Suppressor macrophage treated with lipopolysaccharide for 1 hour (primary cell): ENCODE data around the gene PLEKHG3.

ENCODE experiments used
- DNase-seq, 3 donors: peaks; one replicate each; pipeline ENCODE4 v3.0.0-alpha.2; 2020 to 2022

The PLEKHG3 gene

DNA sequence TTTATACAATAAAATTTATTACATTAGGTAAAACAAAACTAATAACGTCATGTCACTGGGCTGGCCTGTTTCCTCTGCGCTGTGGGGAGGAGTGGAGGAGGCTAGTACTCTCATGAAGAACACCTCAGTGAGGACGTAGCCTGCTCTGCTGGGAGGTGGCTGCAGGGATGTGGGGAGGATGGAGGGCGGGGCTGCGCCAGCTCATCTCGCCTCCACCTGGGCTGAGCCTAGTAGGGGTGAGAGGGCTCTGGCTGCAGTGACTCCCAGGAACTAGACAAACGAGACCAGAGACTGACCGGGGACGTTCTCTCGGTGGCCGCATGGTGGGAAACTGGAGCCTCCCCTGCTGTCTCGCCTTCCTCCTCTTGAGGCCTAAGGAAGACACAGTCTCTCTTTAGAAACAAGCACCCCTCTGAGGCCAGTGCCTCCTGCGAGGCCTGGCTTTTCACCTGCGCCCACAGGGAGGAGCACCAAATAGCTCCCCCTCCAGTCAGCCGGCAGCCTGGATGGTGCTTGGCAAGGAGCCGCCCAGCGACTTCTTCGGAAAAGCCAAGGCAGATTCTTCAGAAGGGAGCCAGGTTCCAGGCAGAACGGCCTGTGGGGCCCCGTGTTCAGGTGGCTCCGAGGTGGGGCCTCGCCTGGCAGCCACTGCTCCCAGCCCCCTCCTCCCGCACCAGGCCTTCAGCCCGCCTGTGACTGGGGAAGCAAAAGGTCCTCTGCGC lies 62.4 kb downstream of the PLEKHG3 start:
- DNase-seq: no peak

DNA sequence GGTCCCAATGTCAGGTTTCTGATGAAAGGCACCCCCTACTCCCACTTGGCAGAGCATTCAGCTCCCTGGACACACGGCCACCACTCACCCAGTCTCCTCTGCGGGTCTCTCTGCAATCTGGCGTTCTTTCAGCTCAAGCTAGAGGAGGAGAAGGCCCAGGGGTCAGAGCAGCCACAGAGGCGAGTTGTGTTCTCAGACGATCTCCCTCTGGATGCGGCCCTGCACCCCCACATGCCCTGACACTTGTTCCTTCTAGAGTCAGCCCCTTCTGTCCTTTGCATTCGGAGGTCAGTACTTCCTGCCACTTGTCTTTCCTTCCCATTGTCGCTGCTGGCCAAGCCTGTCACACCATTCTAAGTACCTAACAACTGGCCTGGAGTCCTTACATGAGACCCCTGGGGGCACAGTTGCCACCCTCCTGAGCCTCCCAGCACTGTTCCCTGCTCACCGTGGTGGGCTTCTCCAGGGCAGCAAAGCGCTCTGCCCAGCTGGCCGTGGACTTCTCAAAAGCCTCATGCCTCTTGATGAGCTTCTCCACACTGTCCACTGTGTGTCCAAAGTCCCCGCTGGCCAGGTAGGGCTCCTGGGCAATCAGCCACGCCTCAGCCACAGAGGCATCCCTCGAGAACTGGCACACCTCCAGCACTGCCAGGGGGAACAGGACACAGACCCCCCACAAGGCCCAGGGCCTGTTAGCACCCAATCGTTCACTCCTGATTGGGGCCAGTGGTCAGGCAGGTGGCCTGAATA lies 63.2 kb downstream of the PLEKHG3 start:
- DNase-seq: no peak

DNA sequence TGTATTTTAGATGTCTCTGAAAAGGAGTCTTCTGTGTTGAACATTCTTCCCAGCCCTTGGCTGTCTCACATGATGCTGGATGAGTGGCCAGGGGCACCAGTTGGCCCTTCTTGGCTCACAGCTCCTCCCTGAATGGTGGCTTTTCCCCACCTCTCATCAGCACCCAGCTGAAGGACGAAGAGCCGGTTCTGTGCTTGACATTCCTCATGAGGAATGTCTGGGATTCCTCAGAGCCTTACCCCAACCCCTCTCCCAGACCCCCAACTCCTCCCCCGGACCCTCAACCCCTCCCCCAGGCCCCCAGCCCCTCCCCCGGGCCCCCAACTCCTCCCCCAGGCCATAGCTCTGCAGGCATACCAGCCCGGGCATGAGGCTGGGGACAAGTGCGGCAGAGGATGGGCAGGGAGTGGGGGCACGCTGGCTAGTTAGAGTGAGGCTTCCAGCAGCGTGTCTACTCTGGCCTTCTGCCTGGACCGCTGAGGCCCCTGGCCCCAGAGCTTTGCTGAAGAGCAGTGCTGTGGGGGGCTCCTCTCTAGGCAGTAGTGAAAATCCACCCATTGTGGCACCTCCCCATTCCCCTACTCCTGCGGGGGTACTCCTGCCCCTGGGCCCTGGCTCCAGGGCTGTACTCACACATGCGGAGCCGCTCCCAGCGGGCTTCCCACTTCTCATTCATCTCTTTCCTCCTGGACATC lies 64.3 kb downstream of the PLEKHG3 start:
- DNase-seq: no peak

DNA sequence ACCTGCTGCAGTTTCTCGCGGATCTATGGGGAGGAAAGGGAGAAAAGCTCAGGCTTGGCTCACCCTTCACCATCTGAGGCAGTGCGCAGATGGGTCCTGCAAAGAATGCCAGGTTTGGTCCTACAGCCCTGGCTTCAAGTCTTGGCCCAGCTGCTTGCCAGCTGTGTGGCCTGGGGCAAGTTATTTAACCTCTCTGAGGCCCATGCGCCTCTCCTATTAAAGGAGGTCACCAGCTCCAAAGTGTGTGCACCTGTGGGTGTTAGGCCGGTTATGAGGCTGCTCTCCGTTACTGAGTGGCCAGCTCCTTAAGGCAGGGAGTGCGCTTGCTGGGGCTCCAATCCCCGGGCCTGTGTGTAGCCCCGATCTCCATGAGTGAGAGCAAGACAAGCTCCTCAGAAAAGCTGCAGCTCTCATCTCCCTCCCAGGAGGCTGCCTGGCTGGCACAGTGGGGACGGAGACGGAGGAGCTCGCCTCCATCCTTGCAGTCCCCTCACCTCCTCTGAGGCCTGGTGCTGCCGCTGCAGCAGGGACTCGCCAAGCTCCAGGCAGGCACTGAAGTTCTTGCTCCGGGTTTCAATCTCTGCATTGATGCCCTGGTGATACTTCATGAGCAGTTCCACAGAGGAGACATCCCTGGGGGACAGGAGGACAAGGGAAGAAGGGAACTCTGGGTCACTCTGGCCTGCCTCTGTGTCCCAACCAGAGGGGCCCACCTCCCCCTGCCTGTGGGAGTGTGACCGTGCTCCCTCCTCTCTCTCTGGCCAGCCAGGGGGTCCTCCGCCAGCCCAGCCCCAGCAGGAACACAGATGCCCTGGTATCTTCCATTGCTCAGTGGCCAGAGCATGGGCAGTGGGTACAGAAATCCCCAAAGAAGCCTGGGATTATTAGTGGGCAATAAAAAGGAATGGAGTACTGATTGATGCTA lies 65.1 kb downstream of the PLEKHG3 start:
- DNase-seq: no peak

DNA sequence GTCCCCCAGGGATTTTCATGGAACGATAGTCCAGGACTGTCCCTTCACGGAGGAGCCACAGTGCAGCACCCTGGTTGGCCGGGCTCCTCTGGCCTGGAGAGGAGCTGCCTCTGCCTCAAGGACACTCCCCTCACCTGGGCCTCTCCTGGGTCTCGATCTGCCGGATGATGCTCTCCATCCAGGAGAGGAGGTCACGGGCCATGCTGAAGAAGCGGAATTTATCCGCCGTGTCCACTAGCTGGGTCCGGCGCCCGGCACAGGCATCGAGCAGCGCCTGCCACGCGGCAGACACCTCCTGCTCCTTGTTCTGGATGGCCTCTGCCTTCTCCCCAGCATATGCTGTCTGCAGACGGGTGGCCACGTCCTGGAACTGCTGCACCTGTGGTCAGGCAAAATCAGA lies 66.5 kb downstream of the PLEKHG3 start:
- no peak for DNase-seq

DNA sequence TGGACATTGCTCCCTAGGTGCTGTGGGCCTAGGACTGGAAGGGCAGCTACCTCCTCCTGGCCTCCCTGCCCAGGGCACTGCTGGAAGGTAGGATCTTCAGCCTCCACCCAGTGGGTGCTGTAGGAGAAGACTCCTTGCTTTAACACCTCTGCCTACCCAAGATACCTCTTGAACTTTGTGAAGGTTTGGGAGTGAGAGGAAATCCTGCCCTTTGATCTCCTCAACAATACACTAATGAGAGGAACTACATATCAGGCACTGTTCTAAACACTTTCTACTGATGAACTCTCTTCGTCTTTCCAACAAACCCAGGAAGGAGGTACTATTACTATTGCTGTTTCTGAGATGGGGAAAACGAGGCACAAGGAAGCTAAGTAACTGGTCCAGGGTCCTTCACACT lies 66.9 kb downstream of the PLEKHG3 start:
- DNase-seq: no peak

DNA sequence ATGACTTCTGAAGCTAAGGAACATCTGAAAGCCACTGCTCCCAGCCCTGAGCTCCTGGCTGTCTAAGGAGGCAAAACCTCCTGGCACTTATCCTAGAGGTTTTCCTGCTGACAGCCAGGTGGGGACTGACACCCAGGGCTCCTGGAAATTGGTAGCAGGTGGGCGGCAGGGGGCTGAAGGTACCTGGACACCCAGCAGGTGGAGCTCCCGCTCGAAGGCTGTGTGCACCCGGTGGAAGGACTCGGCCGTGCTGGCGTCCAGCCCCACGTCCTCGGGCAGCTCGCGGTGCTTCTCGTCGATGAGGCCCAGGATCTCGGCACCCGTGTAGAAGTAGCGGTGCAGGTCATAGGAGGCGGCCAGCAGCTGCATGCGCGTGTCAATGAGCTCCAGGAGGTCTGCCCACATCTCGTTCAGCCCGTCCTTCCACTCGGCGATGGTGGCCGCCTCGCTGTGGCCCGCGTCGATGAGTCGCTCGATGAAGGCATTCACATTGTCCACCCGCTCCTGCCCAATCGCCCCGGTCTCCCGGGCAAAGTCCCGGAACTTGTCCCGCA lies 68.2 kb downstream of the PLEKHG3 start:
- no peak for DNase-seq

DNA sequence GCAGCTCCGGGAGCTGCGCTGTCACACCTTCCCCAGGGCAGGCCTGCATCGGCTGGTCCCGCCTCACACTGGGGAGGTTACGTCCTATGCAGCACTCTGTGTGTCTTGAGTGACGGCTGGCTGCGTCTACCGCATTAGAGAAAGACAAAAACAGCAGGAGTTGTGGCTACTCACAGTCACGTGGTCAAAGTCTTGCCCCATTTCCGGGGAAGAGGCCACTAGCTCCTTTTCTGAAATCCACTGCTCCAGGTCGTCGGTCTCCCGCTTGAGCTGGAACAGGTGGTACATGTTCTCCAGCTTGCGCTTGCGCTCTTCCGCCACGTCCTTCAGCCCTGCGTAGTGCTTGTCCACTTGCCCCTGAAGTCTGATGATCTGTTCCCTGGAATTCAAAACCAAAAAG lies 68.8 kb downstream of the PLEKHG3 start:
- no peak for DNase-seq

DNA sequence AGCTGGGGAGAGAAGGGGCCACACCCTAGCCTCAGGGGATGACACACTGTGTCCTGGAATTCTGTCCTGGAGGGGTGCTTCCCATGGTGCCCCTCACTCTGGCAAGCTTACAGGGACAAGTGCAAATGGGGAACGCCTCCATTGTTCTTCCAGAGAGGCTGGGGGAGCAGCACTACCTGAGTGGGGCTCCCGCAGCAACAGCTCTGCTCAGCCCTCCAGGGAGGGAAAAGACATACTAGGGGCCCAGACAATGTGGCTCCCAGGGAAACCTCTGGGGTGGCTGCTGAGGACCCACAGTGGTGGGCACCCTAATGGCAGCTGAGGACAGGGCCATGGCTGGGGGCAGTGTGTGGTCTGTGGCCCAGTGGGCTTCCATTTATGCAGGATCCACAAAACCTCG lies 69.4 kb downstream of the PLEKHG3 start:
- DNase-seq: no peak

DNA sequence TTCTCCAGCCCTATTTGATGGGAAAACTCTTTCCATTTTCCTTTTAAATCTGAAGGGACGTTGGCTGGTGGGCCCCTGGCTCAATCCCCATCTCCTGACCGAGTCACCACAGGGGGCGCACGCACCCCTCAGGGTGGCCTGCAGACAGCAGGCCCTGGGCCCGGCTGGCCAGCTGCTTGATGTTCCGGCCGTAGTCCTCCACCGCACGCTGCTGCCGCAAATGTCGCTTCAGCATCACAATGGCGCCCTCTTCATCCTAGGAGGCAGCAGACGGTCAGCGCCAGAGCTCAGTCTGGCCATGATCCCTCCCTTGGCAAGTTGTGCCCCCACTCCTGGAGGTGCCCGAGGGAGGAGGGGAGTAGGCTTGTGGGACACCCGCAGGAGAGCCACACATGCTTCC lies 70.0 kb downstream of the PLEKHG3 start:
- no peak for DNase-seq

DNA sequence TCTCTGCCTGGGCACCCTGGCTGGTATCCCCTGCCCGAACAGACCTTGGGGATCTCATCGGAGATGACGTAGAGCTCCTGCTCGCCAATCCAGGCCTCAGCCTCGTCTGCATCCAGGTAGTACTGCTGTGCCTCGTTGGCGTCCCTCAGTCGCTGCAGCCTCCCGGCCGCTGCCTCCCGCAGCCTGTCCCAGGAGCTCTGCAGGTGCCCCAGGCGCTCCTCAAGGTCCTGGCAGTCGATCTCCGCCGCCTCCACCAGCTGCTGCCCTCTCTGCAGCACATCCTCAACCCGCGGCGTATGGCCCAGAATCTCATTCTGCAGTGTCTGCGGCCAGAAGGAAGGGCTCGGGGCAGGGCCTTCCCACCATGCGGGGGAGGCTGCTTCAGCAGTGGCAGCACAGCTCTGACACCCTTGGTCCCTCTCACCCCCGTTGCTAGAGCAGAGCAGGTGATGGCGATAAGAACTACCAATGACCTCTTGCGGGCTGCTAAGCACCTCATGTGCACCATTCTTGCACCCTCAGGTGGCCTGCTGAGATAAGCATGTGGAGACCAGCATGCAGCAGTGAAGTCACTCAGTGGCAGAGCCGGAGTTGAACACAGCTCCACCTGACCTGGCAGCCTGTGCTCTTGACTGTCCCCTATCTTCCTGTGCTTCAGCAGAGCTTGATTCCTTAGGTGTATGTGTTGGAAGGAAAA lies 71.0 kb downstream of the PLEKHG3 start:
- DNase-seq: no peak

DNA sequence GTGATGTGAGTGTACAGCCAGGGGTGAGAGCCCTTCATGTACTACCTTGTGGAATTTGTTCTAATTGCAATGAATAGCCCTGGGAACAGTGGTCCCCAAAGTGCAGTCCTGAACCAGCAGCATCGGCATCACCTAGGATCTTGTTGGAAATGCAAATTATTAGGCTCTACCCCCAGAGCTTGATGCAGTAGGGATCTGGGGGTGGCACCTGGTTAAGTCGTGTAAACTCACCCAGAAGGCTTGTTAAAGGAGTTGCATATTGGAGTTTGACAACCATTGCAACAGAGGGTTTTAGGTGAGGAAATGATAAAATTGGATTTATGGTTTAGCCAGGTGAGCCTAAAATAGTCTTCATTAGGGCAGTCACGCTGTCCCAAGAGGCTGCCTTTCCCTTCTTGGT lies 73.2 kb downstream of the PLEKHG3 start:
- DNase-seq: no peak

DNA sequence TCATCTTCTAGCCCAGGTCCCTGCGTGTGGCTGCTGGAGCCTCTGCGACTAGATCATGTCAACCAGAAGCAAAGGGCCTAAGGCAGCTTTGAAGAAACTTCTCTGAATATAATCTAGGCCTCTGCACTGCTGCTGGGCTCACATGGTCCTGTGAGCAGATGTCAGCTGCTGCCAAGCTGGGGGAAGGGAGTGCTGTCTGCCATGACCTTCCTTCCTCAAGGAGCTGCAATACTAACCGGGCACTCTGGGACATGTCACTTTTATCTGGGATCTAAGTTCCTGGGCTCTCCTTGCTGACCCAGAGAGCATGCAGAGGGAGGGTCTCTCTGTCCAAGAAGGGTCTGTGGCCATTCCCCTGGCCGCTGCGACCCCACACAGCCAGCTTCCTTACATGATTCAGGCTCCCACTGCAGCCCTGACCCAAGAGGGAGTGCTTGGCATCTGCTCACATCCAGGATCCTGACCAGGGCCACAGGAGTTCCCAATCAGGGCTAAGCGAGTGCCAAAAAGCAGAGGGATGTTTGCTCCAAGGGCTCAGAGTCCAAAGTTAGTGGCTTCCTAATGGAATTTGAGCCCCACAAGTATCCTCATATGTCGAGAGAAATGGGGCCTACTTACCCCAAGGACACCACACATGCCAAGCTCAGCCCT lies 74.0 kb downstream of the PLEKHG3 start:
- no peak for DNase-seq

DNA sequence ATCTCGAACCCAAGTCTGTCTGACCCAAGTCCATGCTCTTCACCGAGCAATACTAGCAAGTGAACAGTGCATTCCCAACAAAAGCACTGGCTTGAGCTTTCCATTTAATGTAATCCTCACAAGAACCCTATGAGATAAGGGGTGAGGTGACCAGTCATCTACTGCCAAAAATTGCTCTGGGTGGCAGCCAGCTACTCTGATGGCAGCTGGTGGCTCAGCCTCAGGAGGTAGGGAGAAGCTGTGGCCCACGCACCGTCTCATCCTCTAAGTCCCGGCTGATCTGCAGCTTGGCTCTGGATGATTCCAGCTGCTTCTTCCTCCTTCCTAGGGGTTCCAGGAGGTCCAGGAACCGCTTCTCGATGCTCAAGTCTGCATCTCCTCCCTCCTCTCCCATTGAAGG lies 75.2 kb downstream of the PLEKHG3 start:
- no peak for DNase-seq

DNA sequence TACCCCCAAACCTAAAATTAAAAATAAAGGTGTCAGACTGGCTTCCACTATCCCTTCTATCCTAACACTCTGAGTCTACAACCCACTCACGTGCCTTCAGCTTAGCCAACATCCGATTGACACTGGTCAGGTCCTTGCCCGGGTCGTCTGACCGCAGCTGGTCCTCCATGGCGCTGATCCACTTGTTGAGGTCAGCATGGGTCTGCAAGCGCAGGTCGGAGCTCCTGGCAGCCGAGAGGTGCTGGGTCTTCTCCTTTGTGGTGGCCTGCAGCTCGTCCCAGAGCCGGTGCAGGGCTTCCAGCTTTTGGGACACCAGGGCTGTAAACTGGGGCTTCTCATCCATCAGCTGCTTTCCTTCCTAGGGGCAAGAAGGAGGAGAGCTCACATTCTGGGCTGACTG lies 78.0 kb downstream of the PLEKHG3 start:
- DNase-seq: no peak

DNA sequence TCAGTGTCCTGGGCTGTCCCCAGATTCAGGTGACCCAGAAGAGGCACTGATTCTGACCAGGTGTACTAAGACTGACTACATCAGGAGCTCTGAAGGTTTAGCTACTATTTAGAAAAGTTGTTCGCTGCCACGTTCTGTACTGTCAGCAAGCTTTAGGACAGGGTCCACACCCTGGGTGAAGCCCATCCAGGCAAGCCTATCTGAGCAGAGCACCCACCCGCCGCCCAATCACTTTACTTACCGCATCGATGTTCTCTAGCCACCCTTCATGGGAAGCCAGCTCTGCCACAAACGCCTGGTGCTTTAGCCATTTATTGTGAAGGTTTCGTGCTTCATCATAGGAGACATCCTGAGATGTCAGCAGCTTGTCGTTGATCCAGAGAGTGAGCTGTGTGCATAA lies 79.8 kb downstream of the PLEKHG3 start:
- DNase-seq: no peak

DNA sequence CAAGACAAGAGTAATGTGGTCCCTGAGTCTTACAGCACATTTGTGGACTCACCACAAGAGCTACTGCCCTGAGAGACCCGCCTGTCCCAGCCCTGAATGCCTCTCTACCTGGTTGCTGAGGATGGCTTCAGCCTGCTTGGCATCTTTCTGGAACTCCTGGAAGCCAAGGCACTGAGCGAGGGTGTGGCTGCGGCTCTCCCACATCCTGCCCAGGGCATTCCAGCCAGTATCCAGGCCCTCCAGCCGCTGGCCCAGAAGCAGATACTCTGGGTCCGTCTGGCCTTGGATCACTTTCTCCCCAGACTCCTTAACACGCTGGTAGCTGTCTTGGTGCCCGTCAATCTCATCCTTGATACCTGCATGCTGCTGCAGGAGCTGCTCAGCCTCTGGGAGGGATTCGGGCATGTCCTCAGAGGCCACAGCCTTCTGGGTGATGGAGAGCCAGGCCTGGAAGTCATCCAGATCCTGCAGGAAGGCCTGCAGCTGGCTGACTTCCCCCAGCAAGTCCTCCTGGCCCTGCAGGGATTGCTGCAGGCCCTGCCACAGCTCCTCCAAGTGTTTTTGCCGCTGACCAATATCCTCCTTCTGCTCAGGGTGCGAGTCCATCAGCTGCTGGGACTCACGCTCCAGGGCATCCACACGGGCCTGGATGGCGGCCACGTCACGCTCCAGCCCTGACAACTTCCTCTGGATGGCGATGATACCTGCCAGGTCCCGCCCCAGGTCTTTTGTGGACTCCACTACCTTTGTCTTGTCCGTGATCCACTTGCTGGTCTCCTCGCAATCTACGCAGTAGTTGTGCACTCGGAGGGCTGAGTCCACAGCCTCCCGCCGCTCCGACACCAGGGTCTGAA lies 82.3 kb downstream of the PLEKHG3 start:
- DNase-seq: no peak

DNA sequence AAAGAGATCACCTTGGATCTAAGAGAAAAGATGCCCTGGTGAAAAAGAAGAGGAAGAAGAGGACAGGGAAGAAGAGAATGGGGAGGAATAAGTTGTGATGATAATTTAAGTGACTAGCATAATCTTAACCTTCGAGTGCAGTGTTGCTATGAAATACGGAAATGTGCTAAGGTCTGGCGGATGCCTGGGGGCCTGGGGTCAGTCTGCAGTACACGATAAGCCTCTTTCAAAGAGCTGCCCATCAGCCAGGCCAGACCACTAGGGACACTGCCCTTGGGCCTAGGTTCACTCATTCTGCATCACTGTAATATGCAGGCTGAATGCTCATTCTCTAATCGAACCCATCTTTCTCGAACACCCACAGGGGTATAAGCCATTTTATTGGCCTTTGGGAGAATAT lies 83.4 kb downstream of the PLEKHG3 start:
- no peak for DNase-seq

DNA sequence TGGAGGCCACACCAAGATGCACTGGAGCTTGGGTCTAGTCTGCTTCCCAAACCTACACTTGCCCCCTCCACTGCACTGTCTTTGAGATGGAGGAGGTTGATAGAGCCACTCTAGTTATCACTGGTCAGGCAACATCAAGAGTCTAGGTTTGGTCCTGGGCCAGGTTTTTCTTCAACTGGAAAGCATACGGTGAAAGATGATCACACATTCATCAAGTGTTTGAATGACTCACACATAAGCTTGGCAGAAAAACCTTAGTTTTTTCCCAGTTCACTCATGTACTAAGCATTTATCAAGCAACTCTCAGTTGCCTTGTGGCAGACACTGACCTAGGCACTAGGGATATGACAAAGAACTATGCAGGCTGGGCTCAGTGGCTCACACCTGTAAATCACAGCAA lies 84.5 kb downstream of the PLEKHG3 start:
- DNase-seq: no peak

DNA sequence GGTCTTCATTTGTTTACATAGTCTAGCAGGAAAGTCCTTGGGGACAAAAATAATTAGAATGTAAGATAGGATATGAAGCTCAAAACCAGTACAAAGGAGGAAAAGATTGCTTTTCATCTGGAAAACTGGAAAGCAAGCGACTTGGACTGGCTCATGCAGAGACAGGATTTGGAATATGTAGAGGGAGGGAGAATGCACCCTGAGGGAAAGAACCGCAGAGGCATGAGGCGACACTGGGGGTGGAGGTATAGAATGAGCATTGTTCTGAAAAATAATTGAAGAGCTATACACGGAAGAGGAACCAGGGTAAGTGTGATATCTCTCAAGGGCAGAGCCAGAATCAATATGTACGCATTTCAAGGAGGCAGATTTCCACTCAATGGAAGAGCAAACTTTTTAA lies 85.5 kb downstream of the PLEKHG3 start:
- DNase-seq: no peak

DNA sequence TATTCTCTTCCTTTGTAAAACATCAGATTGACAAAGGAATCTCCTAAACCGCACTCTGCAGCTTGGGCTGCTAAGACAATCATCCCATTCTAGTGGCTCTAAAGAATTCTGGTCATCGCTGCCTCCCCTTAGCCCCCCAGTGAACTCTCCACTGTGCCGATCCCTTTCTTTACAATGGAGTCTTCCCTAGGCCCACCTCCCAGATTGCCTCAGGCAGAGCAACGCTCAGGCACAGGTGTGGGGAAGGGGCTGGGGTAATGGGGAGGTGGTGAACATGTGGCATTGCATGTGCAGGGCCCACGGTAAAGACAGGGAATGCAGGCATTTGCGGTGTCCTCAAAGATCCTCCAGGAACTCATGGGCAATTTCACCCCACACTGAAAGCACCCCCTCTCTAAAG lies 86.3 kb downstream of the PLEKHG3 start:
- DNase-seq: no peak
